COLO668 (cell line): ENCODE results near the gene SUZ12.
"Not testable (repeated sequence)": the region's sequence is repeated elsewhere in the genome, so short reads cannot be mapped to it uniquely, and the experiment has no call there.

Experiments
- DNase-seq: peaks from one replicate; lab custom pipeline; 2025; ENCODE audit not compliant: unreplicated experiment; lab: John Stamatoyannopoulos, UW

The SUZ12 gene

DNA sequence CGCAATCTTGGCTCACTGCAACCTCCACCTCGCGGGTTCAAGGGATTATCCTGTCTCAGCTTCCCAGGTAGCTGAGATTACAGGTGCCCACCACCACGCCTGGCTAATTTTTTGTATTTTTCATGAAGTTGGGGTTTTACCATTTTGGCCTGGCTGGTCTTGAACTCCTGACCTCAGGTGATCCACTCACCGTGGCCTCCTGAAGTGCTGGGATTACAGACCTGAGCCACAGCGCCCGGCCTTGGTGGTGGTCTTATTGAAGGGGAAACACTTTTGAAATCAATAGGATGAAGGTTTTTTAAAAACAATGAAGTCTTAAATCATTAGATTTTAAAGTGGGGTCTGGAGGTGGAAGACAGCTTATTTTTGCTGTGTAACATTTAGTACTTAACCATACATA is 5.6 kb downstream of the SUZ12 start:
- DNase-seq = not testable (repeated sequence)

DNA sequence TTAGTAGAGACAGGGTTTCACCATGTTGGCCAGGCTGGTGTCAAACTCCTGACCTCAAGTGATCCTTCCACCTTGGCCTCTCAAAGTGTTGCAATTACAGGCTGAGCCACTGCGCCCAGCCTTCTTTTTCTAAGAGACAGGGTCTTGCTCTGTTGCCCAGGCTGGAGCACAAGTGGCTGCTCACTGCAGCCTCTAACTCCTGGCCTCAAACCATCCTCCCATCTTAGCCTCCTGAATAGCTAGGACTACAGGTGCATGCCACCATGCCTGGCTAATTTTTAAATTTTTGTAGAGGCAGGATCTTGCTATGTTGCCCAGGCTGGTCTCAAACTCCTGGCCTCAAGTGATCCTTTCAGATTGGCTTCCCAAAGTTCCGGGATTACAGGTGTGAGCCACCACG is 15.1 kb downstream of the SUZ12 start:
- DNase-seq = not testable (repeated sequence)

DNA sequence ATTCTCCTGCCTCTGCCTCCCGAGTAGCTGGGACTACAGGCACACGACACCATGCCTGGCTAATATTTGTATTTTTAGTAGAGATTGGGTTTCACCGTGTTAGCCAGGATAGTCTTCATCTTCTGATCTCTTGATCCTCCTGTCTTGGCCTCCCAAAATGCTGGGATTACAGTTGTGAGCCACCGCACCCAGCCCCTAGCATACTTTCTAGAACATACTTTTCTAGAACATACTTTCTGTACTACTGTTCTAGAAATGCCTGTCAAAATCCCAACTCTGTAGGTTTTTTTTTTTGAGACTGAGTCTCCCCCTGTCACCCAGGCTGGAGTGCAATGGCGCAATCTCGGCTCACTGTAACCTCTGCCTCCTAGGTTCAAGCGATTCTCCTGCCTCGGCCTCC is 27.3 kb downstream of the SUZ12 start:
- not testable (repeated sequence) for DNase-seq

DNA sequence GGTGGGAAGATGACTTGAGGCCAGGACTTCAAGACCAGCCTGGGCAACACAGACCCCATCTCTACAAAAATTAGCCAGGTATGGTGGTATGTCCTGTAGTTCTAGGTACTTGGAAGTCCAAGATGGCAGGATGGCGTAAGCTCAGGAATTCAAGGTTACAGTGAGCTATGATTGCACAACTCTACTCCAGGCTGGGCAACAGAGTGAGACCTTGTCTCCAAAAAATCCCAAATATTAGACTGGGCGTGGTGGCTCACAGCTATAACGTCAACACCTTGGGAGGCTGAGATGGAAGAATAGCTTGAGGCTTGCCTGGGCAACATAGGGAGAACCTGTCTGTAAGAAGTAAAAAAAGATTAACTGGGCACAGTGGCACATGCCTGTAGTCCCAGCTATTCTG is 30.8 kb downstream of the SUZ12 start:
- DNase-seq = no peak

DNA sequence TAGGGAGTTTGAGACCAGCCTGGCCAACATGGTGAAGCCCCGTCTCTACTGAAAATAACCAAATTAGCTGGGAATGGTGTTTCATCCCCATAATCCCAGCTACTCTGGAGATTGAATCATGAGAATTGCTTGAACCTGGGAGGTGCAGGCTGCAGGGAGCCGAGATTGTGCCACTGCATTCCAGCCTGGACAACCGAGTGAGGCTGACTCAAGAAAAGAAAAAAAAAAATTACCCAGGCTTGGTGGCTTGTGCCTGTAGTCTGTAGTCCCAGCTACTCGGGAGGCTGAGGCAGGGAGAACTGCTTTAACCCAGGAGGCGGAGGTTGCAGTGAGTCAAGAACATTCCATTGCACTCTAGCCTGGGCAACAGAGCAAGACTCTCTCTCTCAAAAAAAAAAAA is 33.6 kb downstream of the SUZ12 start:
- not testable (repeated sequence) for DNase-seq

DNA sequence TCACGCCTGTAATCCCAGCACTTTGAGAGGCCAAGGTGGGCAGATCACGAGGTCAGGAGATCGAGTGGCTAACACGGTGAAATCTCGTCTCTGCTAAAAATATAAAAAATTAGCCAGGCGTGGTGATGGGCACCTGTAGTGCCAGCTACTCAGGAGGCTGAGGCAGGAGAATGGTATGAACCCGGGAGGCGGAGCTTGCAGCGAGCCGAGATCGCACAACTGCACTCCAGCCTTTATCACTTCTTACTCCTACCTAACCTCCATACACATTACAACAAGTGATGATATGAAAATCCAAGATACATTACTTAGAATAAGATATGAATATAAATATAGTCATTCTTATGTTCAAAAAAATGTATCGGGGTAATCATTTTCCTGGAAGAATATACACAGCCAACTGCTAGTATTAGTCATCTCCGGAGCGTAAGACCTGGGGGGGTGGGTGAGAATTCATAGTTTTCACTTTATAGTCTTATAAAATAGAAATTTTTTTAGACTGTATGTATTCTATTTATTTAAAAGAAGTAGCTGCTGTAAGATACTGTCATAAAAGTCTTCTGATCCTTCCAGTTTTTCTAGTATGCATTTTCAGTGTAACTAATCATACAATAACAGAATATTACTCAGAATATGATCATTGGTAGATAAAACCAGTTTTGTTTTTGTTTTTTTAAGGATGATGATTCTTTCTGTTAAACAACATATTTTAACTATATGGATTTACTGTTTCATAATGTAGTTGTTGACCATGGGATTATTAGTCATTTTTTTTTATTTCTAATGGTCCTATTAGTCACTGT is 37.7 kb downstream of the SUZ12 start:
- DNase-seq = not testable (repeated sequence)

DNA sequence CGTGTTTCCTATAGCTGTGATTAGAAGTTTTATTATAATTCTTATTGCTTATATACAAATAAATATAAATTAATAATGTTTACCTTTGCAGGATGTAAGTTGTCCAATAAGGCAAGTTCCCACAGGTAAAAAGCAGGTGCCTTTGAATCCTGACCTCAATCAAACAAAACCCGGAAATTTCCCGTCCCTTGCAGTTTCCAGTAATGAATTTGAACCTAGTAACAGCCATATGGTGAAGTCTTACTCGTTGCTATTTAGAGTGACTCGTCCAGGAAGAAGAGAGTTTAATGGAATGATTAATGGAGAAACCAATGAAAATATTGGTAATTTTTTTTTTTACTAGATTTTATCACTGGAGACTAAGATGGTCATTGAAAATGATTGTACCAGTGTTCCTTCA is 38.6 kb downstream of the SUZ12 start:
- not testable (repeated sequence) for DNase-seq

DNA sequence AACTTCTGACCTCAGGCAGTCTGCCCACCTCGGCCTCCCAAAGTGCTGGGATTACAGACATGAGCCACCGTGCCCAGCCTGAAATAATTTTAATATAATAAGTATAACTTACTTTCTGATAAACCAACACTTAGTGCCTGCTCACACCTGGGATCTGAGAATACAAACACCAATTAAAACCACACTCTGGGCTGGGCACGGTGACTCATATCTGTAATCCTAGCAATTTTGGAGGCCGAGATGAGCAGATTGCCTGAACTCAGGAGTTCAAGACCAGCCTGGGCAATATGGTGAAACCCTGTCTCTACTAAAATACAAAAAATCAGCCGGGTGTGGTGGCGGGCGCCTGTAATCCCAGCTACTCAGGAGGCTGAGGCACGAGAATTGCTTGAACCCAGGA is 55.0 kb downstream of the SUZ12 start:
- not testable (repeated sequence) for DNase-seq

DNA sequence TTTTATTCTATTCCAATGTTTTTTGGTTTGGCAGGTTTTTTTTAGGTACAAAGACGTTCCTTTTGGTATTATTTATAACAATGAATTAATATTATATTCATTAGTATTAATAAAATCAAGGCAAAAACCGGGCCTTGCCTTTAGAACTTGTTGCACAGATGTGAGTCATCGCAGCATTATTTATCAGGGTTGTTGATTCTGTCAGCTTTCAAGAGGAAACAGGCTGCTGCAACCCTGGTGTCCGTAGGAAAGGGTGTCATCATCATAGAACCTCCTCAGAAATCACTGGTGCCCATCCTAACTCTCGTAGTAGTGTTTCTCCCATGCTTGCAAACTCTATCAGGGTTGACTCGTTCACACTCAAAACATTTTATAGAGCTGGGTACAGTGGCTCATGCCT is 60.2 kb downstream of the SUZ12 start:
- DNase-seq = no peak

DNA sequence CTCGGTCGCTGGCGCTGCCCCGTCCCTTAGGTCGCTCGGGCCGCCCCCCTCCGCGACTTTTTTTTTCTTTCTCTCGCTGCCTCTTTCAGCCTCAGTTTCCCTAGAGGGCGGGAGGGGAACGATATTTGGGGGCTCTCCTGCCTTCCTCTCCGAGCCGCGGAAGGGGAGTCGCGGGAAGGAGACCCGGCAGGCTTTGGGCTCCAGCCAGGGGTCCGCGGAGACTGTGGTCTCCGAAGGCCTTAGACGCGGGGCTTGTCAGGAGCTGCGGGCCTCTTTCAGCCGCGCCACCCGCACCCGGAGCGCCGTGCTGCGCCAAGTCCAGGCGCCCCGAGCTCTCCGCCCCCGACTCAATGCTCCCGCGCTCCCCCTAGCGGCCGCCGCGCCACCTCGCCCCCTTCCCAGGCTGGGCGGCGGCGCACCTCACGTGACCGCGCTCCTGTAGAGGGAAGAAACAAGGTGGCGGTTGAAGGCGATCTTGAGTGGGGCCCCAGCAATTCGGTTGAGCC is 70.2 kb downstream of the SUZ12 start, which contains the start of gene LRRC37B:
Gene LRRC37B (plus strand): TSS at position 427 of the 506 bp plus-strand sequence. CDS start 14,010 bp downstream, outside the sequence.
- peak; percentile 70 for DNase-seq

DNA sequence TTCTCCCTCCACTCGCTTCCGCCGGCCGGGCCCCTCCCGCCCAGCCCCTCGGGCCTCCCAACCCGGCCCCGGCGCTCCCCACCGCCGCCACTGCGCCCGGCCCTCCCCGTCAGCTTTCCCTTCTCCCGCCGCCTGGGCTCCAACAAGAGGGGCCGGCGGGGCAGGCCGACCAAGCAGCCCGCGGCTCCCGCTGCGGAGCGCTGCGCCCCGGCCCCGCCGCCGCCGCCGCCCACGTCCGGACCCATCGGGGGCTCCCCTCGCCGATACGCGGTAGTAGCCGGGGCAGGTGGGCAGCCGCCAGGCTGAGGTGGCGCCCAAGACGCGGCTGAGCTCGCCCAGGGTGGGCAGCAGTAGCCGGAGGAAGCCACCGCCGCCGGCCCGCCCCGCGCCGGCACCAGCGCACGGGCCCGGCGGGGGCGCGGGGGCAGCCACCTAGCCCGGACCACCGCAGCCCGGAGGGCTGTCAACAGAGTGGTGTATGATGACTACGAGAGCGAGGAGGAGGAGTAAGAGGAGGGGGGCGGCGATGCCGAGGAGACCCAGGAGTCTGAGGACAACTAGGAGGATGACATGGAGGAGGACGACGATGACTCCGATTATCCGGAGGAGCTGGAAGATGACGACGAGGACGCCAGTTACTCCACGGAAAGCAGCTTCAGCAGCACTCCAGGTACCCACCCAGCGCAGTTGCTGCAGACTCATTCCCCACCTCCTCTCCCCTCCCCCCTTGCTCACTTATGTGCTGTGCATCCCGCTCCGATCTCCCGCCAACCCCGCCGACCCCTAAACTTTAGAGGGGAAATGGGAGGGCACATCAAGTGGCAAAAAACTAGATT is 70.9 kb downstream of the SUZ12 start:
- DNase-seq = peak; percentile 58

DNA sequence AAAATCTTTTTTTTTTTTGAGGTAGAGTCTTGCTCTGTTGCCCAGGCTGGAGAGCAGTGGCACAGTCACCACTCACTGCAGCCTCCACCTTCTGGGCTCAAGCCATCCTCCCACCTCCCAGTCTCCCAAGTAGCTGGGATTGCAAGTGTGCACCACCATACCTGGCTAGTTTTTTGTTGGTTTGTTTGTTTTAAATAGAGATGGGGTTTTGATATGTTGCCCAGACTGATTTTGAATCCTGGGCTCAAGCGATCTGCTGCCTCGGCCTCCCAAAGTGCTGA is 72.4 kb downstream of the SUZ12 start:
- no peak for DNase-seq

DNA sequence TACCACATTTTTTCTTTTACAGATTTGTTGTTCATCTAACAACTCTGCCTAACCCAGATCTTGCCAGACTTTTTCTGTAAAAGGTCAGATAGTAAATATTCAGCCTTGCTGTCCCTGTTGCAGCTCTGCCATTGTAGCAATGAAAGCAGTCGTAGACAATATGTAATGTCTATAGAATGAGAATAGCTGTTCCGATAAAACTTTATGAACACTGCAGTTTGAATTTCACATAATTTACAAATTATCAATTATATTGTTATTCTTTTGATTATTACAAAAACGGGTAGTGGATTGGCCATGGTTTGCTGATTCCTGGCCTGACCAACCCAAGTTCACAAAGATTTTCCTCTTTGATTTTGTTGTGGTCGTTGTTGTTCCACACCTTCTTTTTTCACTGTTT is 73.3 kb downstream of the SUZ12 start:
- no peak for DNase-seq

DNA sequence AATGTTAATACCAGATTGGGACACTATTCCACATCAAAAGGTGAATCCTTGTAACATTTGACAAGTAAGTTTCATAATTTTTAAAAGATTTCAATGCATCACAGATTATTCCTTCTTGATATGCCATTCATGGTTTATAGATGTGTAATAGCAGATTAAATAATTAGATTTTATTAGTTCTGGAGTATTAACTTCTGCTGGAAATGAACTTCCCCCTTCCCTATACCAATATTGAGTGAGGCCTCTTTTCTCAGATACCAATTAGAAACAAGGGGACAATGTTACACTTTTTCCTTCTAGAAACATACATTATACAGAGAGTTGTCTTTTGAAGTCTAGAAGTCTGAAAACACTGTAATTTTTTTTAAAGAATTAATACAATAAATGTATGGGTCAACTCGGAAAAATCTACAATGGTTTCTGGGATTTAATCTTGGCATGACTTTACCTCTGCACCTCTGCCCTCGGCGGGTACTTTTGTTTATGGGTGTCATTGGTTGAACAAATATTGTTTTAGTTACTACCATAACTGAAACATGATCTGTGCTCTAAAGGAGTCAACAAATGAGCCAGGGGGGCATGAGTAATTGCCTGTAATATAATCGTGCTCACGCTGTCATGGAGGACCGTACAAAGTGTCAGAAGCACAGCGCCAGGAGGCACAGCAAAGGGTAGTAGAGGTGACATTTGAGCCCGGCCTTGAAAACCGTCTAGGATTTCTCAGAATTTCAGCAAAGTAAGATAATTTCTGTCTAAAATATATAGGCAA is 78.6 kb downstream of the SUZ12 start:
- peak; percentile 68 for DNase-seq

DNA sequence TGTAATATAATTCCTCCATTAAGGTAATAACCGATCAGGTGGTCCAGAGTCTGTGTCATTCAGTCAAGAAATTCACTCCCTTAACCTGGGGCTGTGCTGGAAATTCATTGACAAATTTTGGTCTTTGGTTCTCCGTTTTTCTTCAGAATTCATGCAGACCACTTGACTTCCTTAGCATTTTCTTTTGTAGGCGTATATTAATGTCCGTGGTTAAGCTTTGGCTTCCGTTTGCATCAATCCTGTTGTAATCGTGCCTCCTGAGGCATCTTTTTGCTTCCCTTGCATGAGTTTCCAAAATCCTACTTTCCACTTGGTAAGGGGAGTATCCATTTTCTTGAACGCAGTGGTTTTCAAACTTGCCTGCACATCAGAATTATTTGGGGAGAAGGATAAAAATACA is 79.4 kb downstream of the SUZ12 start:
- no peak for DNase-seq

DNA sequence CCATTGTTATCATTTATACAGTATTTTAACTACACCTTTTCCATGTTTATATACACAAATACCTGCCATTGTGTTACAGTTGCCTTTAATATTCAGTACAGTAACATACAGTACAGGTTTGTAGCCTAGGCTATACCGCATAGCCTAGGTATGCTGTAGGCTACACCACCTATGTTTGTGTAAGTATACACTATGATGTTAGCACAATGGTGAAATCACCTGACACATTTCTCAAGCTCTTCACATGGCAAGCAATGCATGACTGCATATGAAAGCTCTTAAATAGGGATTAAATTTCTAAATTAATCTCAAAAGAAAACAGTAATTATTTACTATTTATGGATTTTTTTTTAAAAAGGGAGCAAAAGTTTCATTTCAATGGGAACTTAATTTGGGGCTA is 82.4 kb downstream of the SUZ12 start:
- DNase-seq = no peak

DNA sequence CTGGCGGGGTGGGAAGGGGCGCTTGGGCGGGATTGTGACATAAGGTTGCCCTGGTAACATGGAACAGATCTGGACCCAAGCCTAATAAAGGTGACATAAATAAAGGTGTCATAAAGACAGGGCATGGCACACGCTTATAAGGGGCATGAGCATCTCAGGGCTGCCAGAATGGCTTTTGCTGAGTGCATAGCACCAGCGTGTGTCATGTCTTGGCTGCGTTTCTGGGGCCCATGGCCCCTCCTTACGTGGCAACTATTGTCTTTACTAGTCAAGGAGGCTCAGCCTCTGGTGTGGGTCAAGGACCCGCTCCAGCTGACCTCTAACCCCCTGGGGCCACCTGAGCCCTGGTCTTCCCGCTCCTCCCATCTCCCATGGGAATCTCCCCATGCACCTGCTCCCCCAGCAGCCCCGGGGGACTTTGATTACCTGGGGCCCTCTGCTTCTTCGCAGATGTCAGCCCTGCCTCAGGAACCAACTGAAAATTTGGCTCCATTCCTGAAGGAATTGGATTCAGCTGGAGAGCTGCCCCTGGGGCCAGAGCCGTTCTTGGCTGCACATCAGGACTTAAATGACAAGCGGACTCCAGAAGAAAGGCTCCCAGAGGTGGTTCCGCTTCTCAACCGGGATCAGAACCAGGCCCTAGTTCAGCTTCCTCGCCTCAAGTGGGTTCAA is 84.3 kb downstream of the SUZ12 start:
- DNase-seq = no peak

DNA sequence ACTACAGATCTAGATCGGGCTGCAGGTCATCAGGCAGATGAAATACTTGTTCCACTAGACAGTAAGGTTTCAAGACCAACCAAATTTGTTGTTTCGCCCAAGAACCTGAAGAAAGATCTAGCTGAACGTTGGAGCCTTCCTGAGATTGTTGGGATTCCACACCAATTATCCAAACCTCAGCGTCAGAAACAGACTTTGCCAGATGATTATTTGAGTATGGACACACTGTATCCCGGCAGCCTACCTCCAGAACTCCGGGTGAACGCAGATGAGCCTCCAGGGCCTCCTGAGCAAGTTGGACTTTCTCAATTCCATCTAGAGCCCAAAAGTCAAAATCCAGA is 84.8 kb downstream of the SUZ12 start:
- DNase-seq = no peak

DNA sequence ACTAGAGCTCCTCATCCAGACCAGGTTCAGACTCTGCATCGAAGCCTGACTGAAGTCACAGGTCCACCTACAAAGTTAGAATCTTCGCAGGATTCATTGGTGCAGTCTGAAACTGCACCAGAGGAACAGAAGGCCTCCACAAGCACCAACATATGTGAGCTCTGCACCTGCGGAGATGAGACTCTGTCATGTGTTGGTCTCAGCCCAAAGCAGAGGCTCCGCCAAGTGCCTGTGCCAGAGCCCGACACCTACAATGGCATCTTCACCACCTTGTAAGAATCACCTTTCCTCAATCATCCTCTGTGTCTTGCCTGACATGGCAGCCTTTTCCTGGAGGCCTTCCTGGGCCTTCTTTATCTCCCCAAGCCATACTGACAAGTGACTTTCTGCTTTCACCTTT is 85.7 kb downstream of the SUZ12 start:
- DNase-seq = not testable (repeated sequence)

DNA sequence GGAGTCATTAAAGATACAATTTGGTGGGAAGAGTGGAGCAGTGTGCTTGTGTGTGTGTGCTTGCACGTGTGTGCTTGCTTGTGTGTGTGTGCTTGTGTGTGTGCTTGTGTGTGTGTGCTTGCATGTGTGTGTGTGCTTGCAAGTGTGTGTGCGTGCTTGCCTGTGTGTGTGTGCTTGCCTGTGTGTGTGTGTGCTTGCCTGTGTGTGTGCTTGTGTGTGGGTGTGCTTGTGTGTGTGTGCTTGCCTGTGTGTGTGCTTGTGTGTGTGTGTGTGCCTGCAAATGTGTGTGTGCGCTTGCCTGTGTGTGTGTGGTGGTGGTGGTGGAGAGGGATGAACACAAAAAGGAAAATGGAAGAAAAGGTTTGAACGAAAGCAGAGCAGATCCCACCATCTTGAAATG is 90.5 kb downstream of the SUZ12 start:
- DNase-seq = not testable (repeated sequence)

DNA sequence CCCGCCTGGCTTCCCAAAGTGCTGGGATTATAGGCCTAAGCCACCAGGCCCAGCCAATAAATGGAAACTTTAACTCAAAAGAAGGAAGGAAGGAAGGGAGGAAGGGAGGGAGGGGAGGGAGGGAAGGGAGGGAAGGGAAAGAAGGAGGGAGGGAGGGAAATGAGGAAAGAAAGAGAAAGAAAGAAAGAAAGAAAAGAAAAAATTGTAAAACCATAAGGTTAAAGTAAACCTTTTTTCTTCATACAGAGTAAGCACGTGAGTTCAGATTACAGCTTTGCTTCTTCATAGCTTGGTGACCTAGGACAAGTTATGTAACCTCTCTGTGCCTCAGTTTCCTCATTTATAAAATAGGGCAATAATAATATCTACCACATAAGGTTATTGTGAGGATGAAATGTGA is 96.4 kb downstream of the SUZ12 start:
- no peak for DNase-seq
